Stimulated activated CD4-positive, alpha-beta T cell treated with anti-CD3 and anti-CD28 coated beads, Interleukin-12 subunit alpha, Interleukin-12 subunit beta, amount 100 ng/mL, for 4 hours (primary cell): ENCODE results near the gene DDA1.
"Not testable (repeated sequence)": the region's sequence is repeated elsewhere in the genome, so short reads cannot be mapped to it uniquely, and the experiment has no call there.

Source experiments
- DNase-seq: peaks from one replicate; pipeline ENCODE4 v3.0.0-alpha.2; 2020

Gene DDA1

GRCh38 chr19:17309198-17309964 is at the start of gene DDA1:
Gene DDA1, plus strand, starts transcription at chr19:17309563. Its CDS starts 92 bp downstream, at chr19:17309655.
- DNase-seq, result peak; percentile 95

DNA sequence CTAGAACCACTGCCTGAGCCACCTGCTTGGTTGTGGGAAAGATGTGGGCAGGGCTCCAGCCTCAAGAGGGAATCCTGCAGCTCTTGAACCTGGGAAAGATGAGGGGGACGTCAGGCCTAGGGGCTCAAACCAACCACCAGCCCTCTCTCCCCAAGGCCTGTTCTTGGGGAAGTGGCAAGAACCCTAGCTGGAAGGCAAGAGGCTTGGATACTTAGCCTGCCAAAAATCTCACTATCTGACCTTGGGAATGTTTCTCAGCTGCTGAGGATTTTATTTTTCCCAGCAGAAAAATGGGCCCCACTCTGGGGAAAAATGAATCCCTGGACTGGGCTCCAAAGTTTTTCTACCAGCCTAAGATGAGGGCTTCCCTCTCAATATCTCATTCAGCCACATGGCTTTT is 49.4 kb upstream of the DDA1 start:
- no peak for DNase-seq

GRCh38 chr19:17260842-17261325 is 48.5 kb upstream of the DDA1 start:
- DNase-seq, result peak; percentile 88

- no peak for DNase-seq
Observed at GRCh38 chr19:17262557-17262956, 46.8 kb upstream of the DDA1 start.

GRCh38 chr19:17263712-17264640 is 45.4 kb upstream of the DDA1 start:
- no peak for DNase-seq

GRCh38 chr19:17264641-17264979 is 44.8 kb upstream of the DDA1 start, which contains the start of gene USHBP1:
Gene USHBP1, minus strand, starts transcription at chr19:17264745. Its CDS starts 446 bp downstream, at chr19:17264299.
- no peak for DNase-seq

DNA sequence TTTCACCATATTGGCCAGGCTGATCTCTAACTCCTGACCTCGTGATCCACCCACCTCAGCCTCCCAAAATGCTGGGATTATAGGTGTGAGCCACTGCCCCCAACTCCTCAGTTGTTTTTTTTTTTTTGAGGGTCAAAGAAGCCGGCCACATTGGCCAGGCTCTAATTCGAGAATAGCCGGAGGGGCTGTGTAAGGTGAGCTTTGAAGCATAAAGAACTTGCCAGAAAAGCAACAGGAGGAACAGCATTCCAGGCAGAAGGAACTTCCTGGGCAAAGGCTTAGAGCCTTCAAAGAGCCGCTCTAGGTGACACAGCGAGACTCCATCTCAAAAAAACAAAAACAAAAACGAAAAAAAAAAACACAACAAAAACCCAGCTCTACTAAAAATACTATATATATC is 43.3 kb upstream of the DDA1 start:
- no peak for DNase-seq

- no peak for DNase-seq
Observed at GRCh38 chr19:17266589-17266974, 42.8 kb upstream of the DDA1 start.

DNA sequence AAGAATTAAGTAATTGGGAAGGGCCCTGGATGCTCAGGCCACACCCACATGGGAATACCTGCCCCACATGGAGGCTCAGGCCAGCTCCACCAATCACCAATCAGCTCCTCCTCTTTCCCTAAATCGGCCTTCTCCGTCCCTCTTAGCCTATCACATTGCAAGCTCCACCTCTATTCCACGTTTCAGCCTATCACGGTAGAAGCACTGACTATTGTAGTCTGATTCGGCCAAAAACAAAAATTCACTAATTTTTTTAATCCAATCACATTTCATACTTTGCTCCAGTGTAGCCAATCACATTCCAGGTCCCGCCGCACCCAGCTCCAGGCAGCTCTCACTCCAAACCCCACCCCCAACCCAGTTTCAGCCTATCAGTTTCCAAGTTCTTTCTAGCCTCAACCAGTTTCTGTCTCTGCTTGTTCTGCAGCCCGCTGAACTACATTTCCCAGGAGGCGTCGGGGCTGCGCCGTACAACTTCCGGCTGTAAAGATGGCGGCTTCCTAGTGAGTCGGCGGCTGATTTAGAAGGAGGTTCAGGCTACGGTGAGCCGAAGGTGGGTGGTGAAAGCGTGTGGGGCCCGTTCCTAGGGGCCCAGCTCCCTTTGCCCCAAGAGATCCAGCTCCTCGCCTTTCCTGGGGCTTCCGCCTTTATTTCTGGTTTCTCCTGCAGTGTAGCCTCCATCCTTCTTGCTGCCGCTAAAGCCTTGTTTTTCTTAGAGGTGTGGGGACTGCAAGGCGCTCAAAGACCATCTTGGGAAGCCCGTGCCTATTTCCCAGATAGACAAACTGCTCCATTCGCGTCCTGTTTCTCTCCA is 42.2 kb upstream of the DDA1 start, which contains the start of gene BABAM1:
Gene BABAM1, plus strand, starts transcription at position 469 of the 814 bp plus-strand sequence. CDS start 1,364 bp downstream, outside the sequence.
- peak; percentile 85 for DNase-seq

DNA sequence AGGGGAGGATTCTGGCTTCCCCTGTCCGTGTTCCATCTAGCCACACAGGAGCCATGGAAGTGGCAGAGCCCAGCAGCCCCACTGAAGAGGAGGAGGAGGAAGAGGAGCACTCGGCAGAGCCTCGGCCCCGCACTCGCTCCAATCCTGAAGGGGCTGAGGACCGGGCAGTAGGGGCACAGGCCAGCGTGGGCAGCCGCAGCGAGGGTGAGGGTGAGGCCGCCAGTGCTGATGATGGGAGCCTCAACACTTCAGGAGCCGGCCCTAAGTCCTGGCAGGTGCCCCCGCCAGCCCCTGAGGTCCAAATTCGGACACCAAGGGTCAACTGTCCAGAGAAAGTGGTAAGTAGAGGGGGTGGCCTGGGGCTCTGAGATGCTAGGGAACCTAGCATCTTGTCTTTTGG is 40.6 kb upstream of the DDA1 start:
- DNase-seq, result no peak

- not testable (repeated sequence) for DNase-seq
Observed at GRCh38 chr19:17274892-17275291, 34.5 kb upstream of the DDA1 start.

GRCh38 chr19:17275441-17276175 is 33.8 kb upstream of the DDA1 start:
- no peak for DNase-seq

- no peak for DNase-seq
Observed at GRCh38 chr19:17279436-17279835, 29.9 kb upstream of the DDA1 start.

DNA sequence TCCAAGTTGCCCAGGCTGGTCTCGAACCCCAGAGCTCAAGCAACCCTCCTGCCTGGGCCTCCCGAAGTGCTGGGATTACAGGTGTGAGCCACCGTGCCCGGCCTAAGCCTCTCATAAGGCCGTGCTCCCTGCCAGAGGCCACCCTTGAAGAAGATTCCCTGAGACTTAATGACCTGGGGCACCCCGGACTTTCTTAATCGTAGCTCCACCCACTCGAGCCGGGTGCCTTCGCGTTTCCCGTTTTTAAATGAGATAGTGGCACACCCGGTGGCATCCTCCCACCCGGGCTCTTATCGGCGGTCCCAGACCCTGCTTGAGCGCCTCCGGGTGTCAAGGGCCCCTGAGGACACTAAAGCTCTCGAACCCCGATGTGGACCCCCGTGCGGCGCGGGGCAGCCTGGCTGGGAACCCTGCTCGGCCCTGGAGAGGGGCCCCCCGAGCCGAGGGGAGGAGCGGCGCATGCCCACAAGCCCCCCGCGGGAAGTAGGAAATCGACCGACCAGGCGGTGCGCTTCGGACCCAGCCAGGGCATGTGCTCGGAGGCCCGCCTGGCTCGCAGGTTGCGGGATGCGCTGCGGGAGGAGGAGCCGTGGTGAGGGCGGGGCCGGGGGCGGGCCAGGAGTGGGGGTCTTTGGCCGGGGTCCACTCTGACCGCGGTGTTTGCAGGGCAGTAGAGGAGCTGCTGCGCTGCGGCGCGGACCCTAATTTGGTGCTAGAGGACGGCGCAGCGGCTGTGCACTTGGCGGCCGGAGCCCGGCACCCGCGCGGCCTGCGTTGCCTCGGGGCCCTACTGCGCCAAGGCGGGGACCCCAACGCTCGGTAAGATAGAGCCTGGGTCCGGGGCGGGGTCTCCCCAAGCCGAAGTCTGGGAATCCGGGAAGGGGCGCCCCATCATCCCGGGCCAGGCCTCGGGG is 27.7 kb upstream of the DDA1 start, which contains the start of gene ANKLE1:
Gene ANKLE1, plus strand, starts transcription at position 511 of the 914 bp plus-strand sequence. Its CDS starts 20 bp downstream, at position 531.
- DNase-seq, result peak; percentile 49

- peak; percentile 77 for DNase-seq
Observed at GRCh38 chr19:17282488-17283125, 26.8 kb upstream of the DDA1 start.

DNA sequence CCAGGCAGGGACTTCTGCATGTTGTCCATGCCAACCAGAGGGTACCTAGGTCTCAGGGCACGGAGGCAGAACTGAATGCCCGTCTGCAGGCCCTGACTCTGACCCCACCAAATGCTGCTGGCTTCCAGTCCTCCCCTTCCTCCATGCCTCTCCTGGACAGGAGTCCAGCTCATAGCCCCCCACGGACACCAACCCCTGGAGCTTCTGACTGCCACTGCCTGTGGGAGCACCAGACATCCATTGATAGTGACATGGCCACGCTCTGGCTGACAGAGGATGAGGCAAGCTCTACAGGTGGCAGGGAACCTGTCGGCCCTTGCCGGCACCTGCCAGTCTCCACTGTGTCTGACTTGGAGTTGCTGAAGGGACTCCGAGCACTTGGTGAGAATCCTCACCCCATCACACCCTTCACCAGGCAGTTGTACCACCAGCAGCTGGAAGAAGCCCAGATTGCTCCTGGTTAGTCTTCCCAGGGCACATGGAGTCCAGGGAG is 25.8 kb upstream of the DDA1 start:
- no peak for DNase-seq

DNA sequence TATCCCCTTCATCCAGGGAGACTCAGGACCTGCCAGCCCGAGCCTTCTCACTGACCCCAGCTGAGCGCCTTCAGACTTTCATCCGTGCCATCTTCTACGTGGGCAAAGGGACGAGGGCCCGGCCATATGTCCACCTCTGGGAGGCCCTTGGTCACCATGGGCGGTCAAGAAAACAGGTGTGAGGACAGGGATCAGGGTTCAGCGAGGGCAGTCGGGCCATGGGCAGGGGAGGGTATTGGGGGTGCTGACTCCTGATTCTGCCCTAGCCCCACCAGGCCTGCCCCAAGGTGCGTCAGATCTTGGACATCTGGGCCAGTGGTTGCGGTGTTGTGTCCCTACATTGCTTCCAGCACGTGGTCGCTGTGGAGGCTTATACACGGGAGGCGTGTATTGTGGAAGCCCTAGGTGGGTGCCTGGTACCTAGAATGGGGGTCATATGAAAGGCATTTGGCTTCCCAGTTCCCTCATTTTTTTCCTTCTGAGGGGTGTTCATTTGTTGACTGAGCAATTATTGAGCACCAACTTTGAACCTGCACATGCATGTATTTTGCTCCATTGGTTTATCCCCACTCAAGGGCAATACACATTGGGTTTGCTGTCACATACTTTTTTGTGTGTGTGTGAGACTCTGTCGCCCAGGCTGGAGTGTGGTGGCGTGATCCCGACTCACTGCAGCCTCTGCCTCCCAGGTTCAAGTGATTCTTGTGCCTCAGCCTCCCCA is 23.8 kb upstream of the DDA1 start:
- DNase-seq, result no peak

- no peak for DNase-seq
Observed at GRCh38 chr19:17286263-17286662, 23.1 kb upstream of the DDA1 start.

DNA sequence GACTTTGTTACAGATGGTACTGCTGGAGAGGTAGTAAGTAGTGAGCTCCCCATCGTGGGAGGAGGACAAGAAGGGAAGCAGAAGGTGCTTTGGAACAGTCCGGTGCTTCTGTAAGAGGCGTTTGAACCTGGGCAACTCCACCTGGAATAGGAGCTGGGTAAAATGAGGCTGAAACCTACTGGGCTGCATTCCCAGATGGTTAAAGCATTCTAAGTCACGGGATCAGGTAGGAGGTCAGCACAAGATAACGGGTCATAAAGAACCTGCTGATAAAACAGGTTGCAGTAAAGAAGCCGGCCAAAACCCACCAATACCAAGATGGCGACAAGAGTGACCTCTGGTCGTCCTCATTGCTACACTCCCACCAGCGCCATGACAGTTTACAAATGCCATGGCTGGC is 22.6 kb upstream of the DDA1 start:
- DNase-seq, result no peak
